Measurements from ENCODE around the gene SREK1.

Gene SREK1

GRCh38 chr5:66232275-66232674 is 88.2 kb downstream of the SREK1 start:
- no peak overlapping the region for H3K27ac ChIP-seq
- TF ChIP-seq, protein P1, sequence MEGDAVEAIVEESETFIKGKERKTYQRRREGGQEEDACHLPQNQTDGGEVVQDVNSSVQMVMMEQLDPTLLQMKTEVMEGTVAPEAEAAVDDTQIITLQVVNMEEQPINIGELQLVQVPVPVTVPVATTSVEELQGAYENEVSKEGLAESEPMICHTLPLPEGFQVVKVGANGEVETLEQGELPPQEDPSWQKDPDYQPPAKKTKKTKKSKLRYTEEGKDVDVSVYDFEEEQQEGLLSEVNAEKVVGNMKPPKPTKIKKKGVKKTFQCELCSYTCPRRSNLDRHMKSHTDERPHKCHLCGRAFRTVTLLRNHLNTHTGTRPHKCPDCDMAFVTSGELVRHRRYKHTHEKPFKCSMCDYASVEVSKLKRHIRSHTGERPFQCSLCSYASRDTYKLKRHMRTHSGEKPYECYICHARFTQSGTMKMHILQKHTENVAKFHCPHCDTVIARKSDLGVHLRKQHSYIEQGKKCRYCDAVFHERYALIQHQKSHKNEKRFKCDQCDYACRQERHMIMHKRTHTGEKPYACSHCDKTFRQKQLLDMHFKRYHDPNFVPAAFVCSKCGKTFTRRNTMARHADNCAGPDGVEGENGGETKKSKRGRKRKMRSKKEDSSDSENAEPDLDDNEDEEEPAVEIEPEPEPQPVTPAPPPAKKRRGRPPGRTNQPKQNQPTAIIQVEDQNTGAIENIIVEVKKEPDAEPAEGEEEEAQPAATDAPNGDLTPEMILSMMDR (IDR thresholded peaks at IDR 0.05) = no peak
- no peak for TF ChIP-seq ZFX (IDR thresholded peaks at IDR 0.05; ENCODE audit: borderline replicate concordance)

DNA sequence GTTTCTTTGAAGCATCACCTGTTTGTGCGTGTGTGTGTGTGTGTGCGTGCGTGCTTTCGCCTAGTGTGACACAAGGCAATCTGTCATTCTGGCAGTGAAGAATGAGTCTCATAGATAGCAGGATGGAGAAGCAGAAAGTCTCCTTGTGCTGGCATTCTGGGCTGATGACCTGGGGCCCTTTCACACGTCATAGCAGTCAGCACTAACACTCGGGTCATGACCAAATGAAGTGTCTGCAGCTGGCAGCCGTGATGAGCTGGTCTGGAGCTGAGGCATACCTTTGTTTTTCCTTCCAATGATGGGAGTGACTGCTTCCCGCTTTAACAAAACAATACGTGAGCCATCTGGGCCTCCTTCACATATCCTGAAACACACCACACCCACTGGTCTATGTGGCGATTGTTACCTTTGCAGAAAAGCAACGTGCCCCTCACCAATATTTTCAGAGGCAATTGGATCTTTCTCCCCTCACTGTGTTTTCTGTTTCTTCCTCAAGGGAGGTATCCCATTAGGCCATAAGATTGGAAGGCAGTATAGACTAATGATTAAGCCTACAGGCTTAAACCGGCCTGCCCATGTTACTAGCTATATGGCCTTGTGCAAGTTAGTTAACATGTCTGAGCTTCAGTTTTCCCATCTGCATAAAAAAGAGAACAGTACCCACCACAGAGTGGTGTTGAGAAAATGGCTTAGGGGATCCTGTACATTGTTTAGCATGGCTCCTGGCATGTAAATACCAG is 88.8 kb downstream of the SREK1 start:
- H3K27ac ChIP-seq = no peak overlapping the region
- no peak for TF ChIP-seq ZFX (IDR thresholded peaks at IDR 0.05; ENCODE audit: borderline replicate concordance)
- TF ChIP-seq, protein P1 (IDR thresholded peaks at IDR 0.05) = no peak

All from 22Rv1 (cell line).